ENCODE results near the gene MGP.

GRCh38 chr12:14844401-14844800 is 41.3 kb downstream of the MGP start:
- TF ChIP-seq, protein P1, sequence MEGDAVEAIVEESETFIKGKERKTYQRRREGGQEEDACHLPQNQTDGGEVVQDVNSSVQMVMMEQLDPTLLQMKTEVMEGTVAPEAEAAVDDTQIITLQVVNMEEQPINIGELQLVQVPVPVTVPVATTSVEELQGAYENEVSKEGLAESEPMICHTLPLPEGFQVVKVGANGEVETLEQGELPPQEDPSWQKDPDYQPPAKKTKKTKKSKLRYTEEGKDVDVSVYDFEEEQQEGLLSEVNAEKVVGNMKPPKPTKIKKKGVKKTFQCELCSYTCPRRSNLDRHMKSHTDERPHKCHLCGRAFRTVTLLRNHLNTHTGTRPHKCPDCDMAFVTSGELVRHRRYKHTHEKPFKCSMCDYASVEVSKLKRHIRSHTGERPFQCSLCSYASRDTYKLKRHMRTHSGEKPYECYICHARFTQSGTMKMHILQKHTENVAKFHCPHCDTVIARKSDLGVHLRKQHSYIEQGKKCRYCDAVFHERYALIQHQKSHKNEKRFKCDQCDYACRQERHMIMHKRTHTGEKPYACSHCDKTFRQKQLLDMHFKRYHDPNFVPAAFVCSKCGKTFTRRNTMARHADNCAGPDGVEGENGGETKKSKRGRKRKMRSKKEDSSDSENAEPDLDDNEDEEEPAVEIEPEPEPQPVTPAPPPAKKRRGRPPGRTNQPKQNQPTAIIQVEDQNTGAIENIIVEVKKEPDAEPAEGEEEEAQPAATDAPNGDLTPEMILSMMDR (IDR thresholded peaks at IDR 0.05), result no peak
- no peak for TF ChIP-seq POLR2A (IDR thresholded peaks at IDR 0.05)
